Measurements from ENCODE around the gene AGFG2.
"Not testable (repeated sequence)": the region's sequence is repeated elsewhere in the genome, so short reads cannot be mapped to it uniquely, and the experiment has no call there.

Gene AGFG2

GRCh38 chr7:100553032-100553431, 14.0 kb downstream of the AGFG2 start:
- no peak for DNase-seq

GRCh38 chr7:100555701-100556100, 16.7 kb downstream of the AGFG2 start:
- no peak for DNase-seq

- no peak for DNase-seq
Measured at GRCh38 chr7:100556541-100556940, 17.5 kb downstream of the AGFG2 start.

- no peak for DNase-seq
Measured at GRCh38 chr7:100559127-100559526, 20.1 kb downstream of the AGFG2 start.

GRCh38 chr7:100561491-100562194, 22.6 kb downstream of the AGFG2 start:
- no peak for DNase-seq

- DNase-seq: no peak
Measured at GRCh38 chr7:100562195-100563099, 23.4 kb downstream of the AGFG2 start.

- DNase-seq: no peak
Measured at GRCh38 chr7:100563100-100563564, 24.1 kb downstream of the AGFG2 start.

GRCh38 chr7:100563809-100564400, 24.9 kb downstream of the AGFG2 start:
- peak; percentile 88 for DNase-seq

- not testable (repeated sequence) for DNase-seq
Measured at GRCh38 chr7:100564405-100564804, 25.4 kb downstream of the AGFG2 start.

- DNase-seq: no peak
Measured at GRCh38 chr7:100565133-100565571, 26.1 kb downstream of the AGFG2 start.

GRCh38 chr7:100566018-100566531, 27.1 kb downstream of the AGFG2 start:
- DNase-seq: no peak

GRCh38 chr7:100567031-100567730, 28.2 kb downstream of the AGFG2 start:
- no peak for DNase-seq

GRCh38 chr7:100567751-100568175, 28.8 kb downstream of the AGFG2 start:
- DNase-seq: no peak

- DNase-seq: no peak
Measured at GRCh38 chr7:100568176-100568895, 29.3 kb downstream of the AGFG2 start.

- peak; percentile 72 for DNase-seq
Measured at GRCh38 chr7:100568896-100569844, 30.2 kb downstream of the AGFG2 start.

- DNase-seq: no peak
Measured at GRCh38 chr7:100570954-100571828, 32.2 kb downstream of the AGFG2 start.

- DNase-seq: no peak
Measured at GRCh38 chr7:100571829-100572116, 32.8 kb downstream of the AGFG2 start.

GRCh38 chr7:100572281-100572948, 33.4 kb downstream of the AGFG2 start:
- no peak for DNase-seq

Data from stimulated activated CD4-positive, alpha-beta T cell treated with anti-CD3 and anti-CD28 coated beads, Interleukin-15, amount 100 ng/mL, for 24 hours (primary cell).